ENCODE data around the gene IQCF2. TPM values are rescaled to one million over a fixed set of nuclear protein-coding genes. Genes with fewer than 3 reads are reported as not detected.

The IQCF2 gene
- total RNA-seq, 3 donors from 2014 or later (not counting 1 experiment from before 2014, with no cell fraction given) = not detected

GRCh38 chr3:51873876-51874275 lies 12.5 kb downstream of the IQCF2 start:
- Mint-ChIP-seq H3K27ac (no peak overlapping the region), H3K4me3 (no peak overlapping the region), H3K27me3 (ENCODE audit: low read depth in 2 of 2) (peaks cover 22 to 27% of the 10 kb centered on the region in 2 donors), H3K4me1 (peaks cover 8 to 16% of the 10 kb centered on the region in 2 donors), H3K9me3 (no peaks in the 10 kb centered on the region), H3K36me3 (no peaks in the 10 kb centered on the region)
- ATAC-seq (no peak), DNase-seq (no peak)
- Histone ChIP-seq H3K27me3 (ENCODE audit: control insufficient read depth, insufficient read depth, low read length) (no peaks in the 10 kb centered on the region), H3K36me3 (ENCODE audit: control insufficient read depth, insufficient read depth, low read length) (no peaks in the 10 kb centered on the region), H3K9me3 (ENCODE audit: control insufficient read depth, insufficient read depth, low read length) (no peaks in the 10 kb centered on the region), H3K4me1 (ENCODE audit: control insufficient read depth, insufficient read depth, low read length) (no peaks in the 10 kb centered on the region), H3K4me3 (ENCODE audit: low read length) (no peak overlapping the region), H3K27ac (ENCODE audit: low read length) (no peak overlapping the region)
- intact Hi-C loops (cut with micrococcal nuclease) = no loop called here
- TF ChIP-seq CTCF (IDR thresholded peaks at IDR 0.05) = no peak
- WGBS (ENCODE audit: insufficient coverage) = 96% methylated on average over 10 of the region's 10 CpGs

- peaks cover 8 to 16% of the 10 kb centered on the region in 2 donors for H3K4me1 Mint-ChIP-seq
- Histone ChIP-seq H3K27me3 (ENCODE audit: control insufficient read depth, insufficient read depth, low read length) (no peaks in the 10 kb centered on the region), H3K9me3 (ENCODE audit: control insufficient read depth, insufficient read depth, low read length) (no peaks in the 10 kb centered on the region), H3K4me1 (ENCODE audit: control insufficient read depth, insufficient read depth, low read length) (no peaks in the 10 kb centered on the region), H3K4me3 (ENCODE audit: low read length) (no peak overlapping the region), H3K36me3 (ENCODE audit: control insufficient read depth, insufficient read depth, low read length) (no peaks in the 10 kb centered on the region), H3K27ac (ENCODE audit: low read length) (no peak overlapping the region)
- TF ChIP-seq CTCF (IDR thresholded peaks at IDR 0.05) = no peak
- intact Hi-C loops (cut with micrococcal nuclease) = no loop called here
- DNase-seq (no peak), ATAC-seq (no peak)
- no peaks in the 10 kb centered on the region for H3K9me3 Mint-ChIP-seq
- peak overlapping the region in 1 of 2 donors; percentile 12 for H3K27ac Mint-ChIP-seq
- H3K36me3 Mint-ChIP-seq = no peaks in the 10 kb centered on the region
- WGBS (ENCODE audit: insufficient coverage) = 74% methylated on average over 2 of the region's 2 CpGs
- H3K4me3 Mint-ChIP-seq = no peak overlapping the region
- H3K27me3 Mint-ChIP-seq (ENCODE audit: low read depth in 2 of 2) = peaks cover 18 to 22% of the 10 kb centered on the region in 2 donors
Observed at GRCh38 chr3:51874411-51874810, 13.0 kb downstream of the IQCF2 start.

GRCh38 chr3:51874889-51875288 lies 13.5 kb downstream of the IQCF2 start:
- 25% methylated on average over 1 of the region's 4 CpGs for WGBS (ENCODE audit: insufficient coverage)
- no peak for DNase-seq
- TF ChIP-seq CTCF (IDR thresholded peaks at IDR 0.05) = no peak
- peak overlapping the region in 1 of 2 donors; percentile 12 for H3K27ac Mint-ChIP-seq
- no peaks in the 10 kb centered on the region for H3K9me3 Mint-ChIP-seq
- Histone ChIP-seq H3K27me3 (ENCODE audit: control insufficient read depth, insufficient read depth, low read length) (peaks cover under 1% of the 10 kb centered on the region), H3K9me3 (ENCODE audit: control insufficient read depth, insufficient read depth, low read length) (no peaks in the 10 kb centered on the region), H3K4me3 (ENCODE audit: low read length) (no peak overlapping the region), H3K36me3 (ENCODE audit: control insufficient read depth, insufficient read depth, low read length) (no peaks in the 10 kb centered on the region), H3K27ac (ENCODE audit: low read length) (no peak overlapping the region), H3K4me1 (ENCODE audit: control insufficient read depth, insufficient read depth, low read length) (no peaks in the 10 kb centered on the region)
- H3K4me1 Mint-ChIP-seq = peaks cover 8 to 16% of the 10 kb centered on the region in 2 donors
- H3K4me3 Mint-ChIP-seq = no peak overlapping the region
- intact Hi-C loops (cut with micrococcal nuclease) = no loop called here
- no peak for ATAC-seq
- peaks cover 18 to 20% of the 10 kb centered on the region in 2 donors for H3K27me3 Mint-ChIP-seq (ENCODE audit: low read depth in 2 of 2)
- no peaks in the 10 kb centered on the region for H3K36me3 Mint-ChIP-seq

GRCh38 chr3:51875501-51875900 lies 14.1 kb downstream of the IQCF2 start, which contains the start of gene IQCF5:
Gene IQCF5, minus strand, starts transcription at chr3:51875601. Its CDS starts 70 bp downstream, at chr3:51875531.
- DNase-seq (no peak), ATAC-seq (no peak)
- H3K4me3 Mint-ChIP-seq = no peak within 1 kb of the TSS
- H3K9me3 Mint-ChIP-seq = no peaks in the 10 kb centered on the region
- no peaks in the 10 kb centered on the region for H3K36me3 Mint-ChIP-seq
- no peaks in the 10 kb centered on the region for H3K36me3 ChIP-seq (ENCODE audit: control insufficient read depth, insufficient read depth, low read length)
- H3K27ac ChIP-seq (ENCODE audit: low read length) = no peak within 1 kb of the TSS
- peaks cover 2% of the 10 kb centered on the region for H3K27me3 ChIP-seq (ENCODE audit: control insufficient read depth, insufficient read depth, low read length)
- no peaks in the 10 kb centered on the region for H3K9me3 ChIP-seq (ENCODE audit: control insufficient read depth, insufficient read depth, low read length)
- no peak for TF ChIP-seq CTCF (IDR thresholded peaks at IDR 0.05)
- peaks cover 20 to 23% of the 10 kb centered on the region in 2 donors for H3K27me3 Mint-ChIP-seq (ENCODE audit: low read depth in 2 of 2)
- peaks cover 8 to 16% of the 10 kb centered on the region in 2 donors for H3K4me1 Mint-ChIP-seq
- 91% methylated on average over 4 of the region's 4 CpGs for whole genome bisulfite sequencing (ENCODE audit: insufficient coverage)
- peak within 1 kb of the TSS in 1 of 2 donors; percentile 12 for H3K27ac Mint-ChIP-seq
- intact Hi-C loops (cut with micrococcal nuclease) = no loop called here
- H3K4me3 ChIP-seq (ENCODE audit: low read length) = no peak within 1 kb of the TSS
- H3K4me1 ChIP-seq (ENCODE audit: control insufficient read depth, insufficient read depth, low read length) = no peaks in the 10 kb centered on the region
